ENCODE results near the gene SLC25A17. TPM values are rescaled to one million over a fixed set of nuclear protein-coding genes. Genes with fewer than 3 reads are reported as not detected.

Gene SLC25A17
- total RNA-seq, 6 experiments from 2014 or later = 23.5 to 25.5 (median 24.6) TPM

DNA sequence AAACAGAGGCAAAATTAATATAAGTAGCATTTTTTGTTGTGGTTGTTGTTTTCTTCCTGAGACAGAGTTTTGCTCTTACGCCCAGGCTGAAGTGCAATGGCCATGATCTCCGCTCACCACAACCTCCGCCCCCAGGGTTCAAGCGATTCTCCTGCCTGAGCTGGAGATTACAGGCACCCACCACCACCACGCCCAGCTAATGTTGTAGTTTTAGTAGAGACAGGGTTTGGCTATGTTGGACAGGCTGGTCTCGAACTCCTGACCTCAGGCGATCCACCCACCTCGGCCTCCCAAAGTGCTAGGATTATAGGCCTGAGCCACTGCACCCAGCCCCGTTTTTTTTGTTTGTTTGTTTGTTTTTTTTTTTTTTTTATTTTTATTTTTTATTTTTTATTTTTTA lies 75.4 kb downstream of the SLC25A17 start:
- DNase-seq = no peak
- H3K4me3 Mint-ChIP-seq = no peak overlapping the region
- peaks cover 9% of the 10 kb centered on the region; the same call in 1 of the 2 replicates for H3K4me1 Mint-ChIP-seq (ENCODE audit: low read depth)
- TF ChIP-seq, protein P1, sequence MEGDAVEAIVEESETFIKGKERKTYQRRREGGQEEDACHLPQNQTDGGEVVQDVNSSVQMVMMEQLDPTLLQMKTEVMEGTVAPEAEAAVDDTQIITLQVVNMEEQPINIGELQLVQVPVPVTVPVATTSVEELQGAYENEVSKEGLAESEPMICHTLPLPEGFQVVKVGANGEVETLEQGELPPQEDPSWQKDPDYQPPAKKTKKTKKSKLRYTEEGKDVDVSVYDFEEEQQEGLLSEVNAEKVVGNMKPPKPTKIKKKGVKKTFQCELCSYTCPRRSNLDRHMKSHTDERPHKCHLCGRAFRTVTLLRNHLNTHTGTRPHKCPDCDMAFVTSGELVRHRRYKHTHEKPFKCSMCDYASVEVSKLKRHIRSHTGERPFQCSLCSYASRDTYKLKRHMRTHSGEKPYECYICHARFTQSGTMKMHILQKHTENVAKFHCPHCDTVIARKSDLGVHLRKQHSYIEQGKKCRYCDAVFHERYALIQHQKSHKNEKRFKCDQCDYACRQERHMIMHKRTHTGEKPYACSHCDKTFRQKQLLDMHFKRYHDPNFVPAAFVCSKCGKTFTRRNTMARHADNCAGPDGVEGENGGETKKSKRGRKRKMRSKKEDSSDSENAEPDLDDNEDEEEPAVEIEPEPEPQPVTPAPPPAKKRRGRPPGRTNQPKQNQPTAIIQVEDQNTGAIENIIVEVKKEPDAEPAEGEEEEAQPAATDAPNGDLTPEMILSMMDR (IDR thresholded peaks at IDR 0.05) = no peak
- peaks cover 5% of the 10 kb centered on the region; the same call in 1 of the 2 replicates for H3K9me3 Mint-ChIP-seq
- no peaks in the 10 kb centered on the region; the same call in 1 of the 2 replicates for H3K36me3 Mint-ChIP-seq (ENCODE audit: low read depth)
- peaks cover 10% of the 10 kb centered on the region for H3K27me3 Mint-ChIP-seq (ENCODE audit: insufficient read depth)
- H3K27ac Mint-ChIP-seq = no peak overlapping the region

DNA sequence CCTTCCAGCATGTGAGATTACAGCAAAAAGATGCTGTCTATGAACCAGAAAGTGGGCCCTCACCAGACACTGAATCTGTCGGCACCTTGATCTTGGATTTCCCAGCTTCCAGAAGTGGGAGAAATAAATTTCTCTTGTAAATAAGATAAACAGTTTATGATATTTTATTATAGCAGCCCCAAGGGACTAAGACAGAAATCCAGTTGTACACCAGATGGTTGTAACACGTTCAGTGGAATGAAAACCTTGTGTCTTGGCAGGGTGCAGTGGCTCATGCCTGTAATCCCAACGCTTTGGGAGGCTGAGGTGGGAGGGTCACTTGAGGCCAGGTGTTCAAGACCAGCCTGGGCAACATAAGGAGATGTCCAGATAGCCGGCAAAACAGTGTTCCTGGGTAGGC lies 78.0 kb downstream of the SLC25A17 start:
- DNase-seq = no peak
- H3K9me3 Mint-ChIP-seq = no peaks in the 10 kb centered on the region
- H3K27me3 Mint-ChIP-seq (ENCODE audit: insufficient read depth) = peaks cover 8% of the 10 kb centered on the region
- H3K27ac Mint-ChIP-seq = no peak overlapping the region
- H3K4me1 Mint-ChIP-seq (ENCODE audit: low read depth) = peaks cover 9% of the 10 kb centered on the region; the same call in 1 of the 2 replicates
- no peaks in the 10 kb centered on the region for H3K36me3 Mint-ChIP-seq (ENCODE audit: low read depth)
- TF ChIP-seq, protein P1 (IDR thresholded peaks at IDR 0.05) = no peak
- H3K4me3 Mint-ChIP-seq = no peak overlapping the region

DNA sequence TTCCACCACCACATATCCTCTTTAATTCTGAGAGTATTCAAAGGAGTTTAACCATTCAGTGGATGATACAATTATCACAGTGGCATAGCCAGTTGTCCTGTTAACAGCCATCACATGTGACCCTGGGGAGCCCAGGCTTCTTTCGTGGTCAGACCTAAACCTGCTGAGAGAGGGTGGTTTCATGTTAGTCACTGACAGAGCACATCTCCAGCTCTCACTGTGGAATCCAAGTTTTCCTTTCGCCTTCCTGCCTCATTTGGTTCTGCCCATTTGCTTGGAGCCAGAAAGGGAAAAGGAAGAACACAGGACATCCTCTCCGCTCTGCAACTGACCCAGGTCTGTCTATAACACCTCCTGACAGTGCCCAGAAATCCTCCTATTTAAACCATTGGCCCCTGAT lies 79.4 kb downstream of the SLC25A17 start:
- no peak overlapping the region for H3K4me3 Mint-ChIP-seq
- H3K27me3 Mint-ChIP-seq (ENCODE audit: insufficient read depth) = peaks cover 8% of the 10 kb centered on the region
- no peak for DNase-seq
- no peaks in the 10 kb centered on the region for H3K9me3 Mint-ChIP-seq
- H3K27ac Mint-ChIP-seq = no peak overlapping the region
- no peaks in the 10 kb centered on the region for H3K36me3 Mint-ChIP-seq (ENCODE audit: low read depth)
- peaks cover 9% of the 10 kb centered on the region; the same call in 1 of the 2 replicates for H3K4me1 Mint-ChIP-seq (ENCODE audit: low read depth)
- TF ChIP-seq, protein P1 (IDR thresholded peaks at IDR 0.05) = no peak

DNA sequence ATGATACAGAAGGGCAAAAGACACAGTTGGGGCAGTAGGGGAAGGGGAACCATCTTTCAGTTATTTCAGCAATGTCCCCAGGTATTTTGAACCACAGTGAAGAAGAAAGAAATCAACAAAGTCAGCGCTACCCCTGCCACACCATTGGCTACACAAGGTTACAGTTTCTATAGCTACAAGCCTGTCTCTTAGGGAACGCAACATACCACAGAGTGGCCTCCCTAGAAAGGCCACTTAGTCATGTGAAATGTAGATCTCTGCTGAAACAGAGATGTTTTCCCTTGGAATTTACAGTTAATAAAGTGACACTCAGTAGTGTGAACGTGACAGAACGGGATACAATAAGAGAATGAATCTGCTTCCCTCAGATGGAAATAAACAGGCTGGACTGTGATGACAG lies 85.2 kb downstream of the SLC25A17 start:
- DNase-seq = no peak
- peaks cover 16% of the 10 kb centered on the region for H3K4me1 Mint-ChIP-seq (ENCODE audit: low read depth)
- no peak overlapping the region for H3K4me3 Mint-ChIP-seq
- TF ChIP-seq, protein P1 (IDR thresholded peaks at IDR 0.05) = no peak
- no peak overlapping the region for H3K27ac Mint-ChIP-seq
- peaks cover 8% of the 10 kb centered on the region; the same call in 1 of the 2 replicates for H3K27me3 Mint-ChIP-seq (ENCODE audit: insufficient read depth)
- no peaks in the 10 kb centered on the region for H3K36me3 Mint-ChIP-seq (ENCODE audit: low read depth)
- H3K9me3 Mint-ChIP-seq = no peaks in the 10 kb centered on the region

DNA sequence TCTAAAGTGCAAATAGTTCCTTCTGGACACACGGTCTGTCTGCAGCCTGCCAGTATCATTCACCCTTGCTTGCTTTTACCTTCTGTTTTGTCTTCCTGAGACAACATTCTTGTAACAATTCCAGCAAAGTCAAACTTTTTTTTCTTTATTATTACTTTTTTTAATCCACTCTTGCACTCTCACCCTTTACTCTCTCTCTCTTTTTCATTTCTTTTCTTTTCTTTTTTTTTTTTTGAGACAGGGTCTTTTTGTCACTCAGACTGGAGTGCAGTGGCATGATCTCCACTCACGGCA lies 86.2 kb downstream of the SLC25A17 start:
- DNase-seq = no peak
- Mint-ChIP-seq H3K27me3 (ENCODE audit: insufficient read depth) (peaks cover 8% of the 10 kb centered on the region; the same call in 1 of the 2 replicates), H3K4me1 (ENCODE audit: low read depth) (peaks cover 21% of the 10 kb centered on the region), H3K27ac (no peak overlapping the region), H3K9me3 (no peaks in the 10 kb centered on the region), H3K4me3 (no peak overlapping the region), H3K36me3 (ENCODE audit: low read depth) (no peaks in the 10 kb centered on the region)
- TF ChIP-seq, protein P1 (IDR thresholded peaks at IDR 0.05) = no peak; the same call in 1 of the 2 replicates

DNA sequence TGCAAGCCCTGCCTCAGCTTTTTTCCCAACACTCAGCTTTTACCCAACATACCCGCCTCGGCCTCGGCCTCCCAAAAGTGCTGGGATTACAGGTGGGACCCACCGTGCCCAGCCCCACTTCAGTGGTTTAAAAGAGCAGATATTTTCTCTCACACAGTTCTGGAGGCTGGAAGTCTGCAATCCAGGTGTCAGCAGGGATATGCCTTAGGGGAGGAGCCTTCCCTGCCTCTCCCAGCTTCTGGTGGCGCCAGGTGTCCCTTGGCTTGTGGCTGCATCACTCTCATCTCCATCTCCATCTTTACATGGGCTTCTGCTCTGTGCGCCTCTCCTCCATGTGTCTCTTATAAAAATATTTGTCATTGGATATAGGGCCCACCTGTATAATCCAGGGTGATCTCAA lies 89.9 kb downstream of the SLC25A17 start:
- H3K27me3 Mint-ChIP-seq (ENCODE audit: insufficient read depth) = peaks cover 8% of the 10 kb centered on the region
- H3K4me1 Mint-ChIP-seq (ENCODE audit: low read depth) = peaks cover 27% of the 10 kb centered on the region
- no peak for DNase-seq
- H3K4me3 Mint-ChIP-seq = no peak overlapping the region
- no peaks in the 10 kb centered on the region for H3K36me3 Mint-ChIP-seq (ENCODE audit: low read depth)
- H3K9me3 Mint-ChIP-seq = no peaks in the 10 kb centered on the region
- H3K27ac Mint-ChIP-seq = no peak overlapping the region
- TF ChIP-seq, protein P1 (IDR thresholded peaks at IDR 0.05) = no peak
